ENCODE data around the gene EFCAB7.
"Not testable (repeated sequence)": the region's sequence is repeated elsewhere in the genome, so short reads cannot be mapped to it uniquely, and the experiment has no call there.

The EFCAB7 gene

GRCh38 chr1:63548877-63549276 lies 25.6 kb downstream of the EFCAB7 start:
- DNase-seq (ENCODE audit: low read depth, low spot score), result no peak

- DNase-seq (ENCODE audit: low read depth, low spot score), result no peak
Measured at GRCh38 chr1:63555480-63555879, 32.2 kb downstream of the EFCAB7 start.

GRCh38 chr1:63557365-63557987 lies 34.2 kb downstream of the EFCAB7 start:
- no peak for DNase-seq (ENCODE audit: low read depth, low spot score)

- DNase-seq (ENCODE audit: low read depth, low spot score), result no peak
Measured at GRCh38 chr1:63559357-63559756, 36.0 kb downstream of the EFCAB7 start.

- no peak for DNase-seq (ENCODE audit: low read depth, low spot score)
Measured at GRCh38 chr1:63563745-63564144, 40.4 kb downstream of the EFCAB7 start.

GRCh38 chr1:63569068-63569467 lies 45.7 kb downstream of the EFCAB7 start:
- DNase-seq (ENCODE audit: low read depth, low spot score), result no peak

- no peak for DNase-seq (ENCODE audit: low read depth, low spot score)
Measured at GRCh38 chr1:63569640-63570316, 46.5 kb downstream of the EFCAB7 start.

- not testable (repeated sequence) for DNase-seq (ENCODE audit: low read depth, low spot score)
Measured at GRCh38 chr1:63572686-63573085, 49.4 kb downstream of the EFCAB7 start.

- not testable (repeated sequence) for DNase-seq (ENCODE audit: low read depth, low spot score)
Measured at GRCh38 chr1:63574203-63574796, 51.0 kb downstream of the EFCAB7 start.

GRCh38 chr1:63575340-63575826 lies 52.1 kb downstream of the EFCAB7 start:
- no peak for DNase-seq (ENCODE audit: low read depth, low spot score)

- DNase-seq (ENCODE audit: low read depth, low spot score), result not testable (repeated sequence)
Measured at GRCh38 chr1:63586326-63586725, 63.0 kb downstream of the EFCAB7 start.

GRCh38 chr1:63590166-63590560 lies 66.8 kb downstream of the EFCAB7 start:
- no peak for DNase-seq (ENCODE audit: low read depth, low spot score)

- DNase-seq (ENCODE audit: low read depth, low spot score), result no peak
Measured at GRCh38 chr1:63592536-63593302, 69.4 kb downstream of the EFCAB7 start.

- no peak for DNase-seq (ENCODE audit: low read depth, low spot score)
Measured at GRCh38 chr1:63593303-63593885, 70.1 kb downstream of the EFCAB7 start, which contains the start of gene PGM1. Gene PGM1, plus strand, starts transcription at chr1:63593411. Its CDS starts 78 bp downstream, at chr1:63593489.

GRCh38 chr1:63593886-63594605 lies 70.7 kb downstream of the EFCAB7 start:
- no peak for DNase-seq (ENCODE audit: low read depth, low spot score)

GRCh38 chr1:63595435-63595834 lies 72.1 kb downstream of the EFCAB7 start:
- no peak for DNase-seq (ENCODE audit: low read depth, low spot score)

GRCh38 chr1:63599799-63600198 lies 76.5 kb downstream of the EFCAB7 start:
- no peak for DNase-seq (ENCODE audit: low read depth, low spot score)

GRCh38 chr1:63600248-63600647 lies 76.9 kb downstream of the EFCAB7 start:
- no peak for DNase-seq (ENCODE audit: low read depth, low spot score)

GRCh38 chr1:63601061-63601460 lies 77.7 kb downstream of the EFCAB7 start:
- no peak for DNase-seq (ENCODE audit: low read depth, low spot score)

GRCh38 chr1:63601463-63601862 lies 78.1 kb downstream of the EFCAB7 start:
- DNase-seq (ENCODE audit: low read depth, low spot score), result no peak

GRCh38 chr1:63601912-63602311 lies 78.6 kb downstream of the EFCAB7 start:
- no peak for DNase-seq (ENCODE audit: low read depth, low spot score)
